GM12874 (cell line): ENCODE results near the gene CDKN2AIPNL.

Source experiments
- CTCF ChIP-seq: IDR thresholded peaks from 2 replicates; pipeline ENCODE4 v1.5.1; 2011; ENCODE audit warnings: low read depth, mild to moderate bottlenecking, control low read depth, low read length, moderate library complexity; ENCODE audit not compliant: insufficient read depth

Gene CDKN2AIPNL

GRCh38 chr5:134455466-134455865 lies 43.8 kb upstream of the CDKN2AIPNL start:
- TF ChIP-seq CTCF, result no peak

GRCh38 chr5:134453016-134453415 lies 41.3 kb upstream of the CDKN2AIPNL start:
- no peak for TF ChIP-seq CTCF

GRCh38 chr5:134451936-134452505 lies 40.3 kb upstream of the CDKN2AIPNL start:
- no peak for TF ChIP-seq CTCF

- no peak for TF ChIP-seq CTCF
These were observed 39.7 kb upstream of the CDKN2AIPNL start for GRCh38 chr5:134451225-134451935.

- no peak for TF ChIP-seq CTCF
These were observed 38.7 kb upstream of the CDKN2AIPNL start for GRCh38 chr5:134450374-134450773.

- no peak for TF ChIP-seq CTCF
These were observed 37.5 kb upstream of the CDKN2AIPNL start for GRCh38 chr5:134449167-134449566.

- TF ChIP-seq CTCF, result no peak
These were observed 36.3 kb upstream of the CDKN2AIPNL start for GRCh38 chr5:134447815-134448520.
